Effector memory CD4-positive, alpha-beta T cell (primary cell): Measurements from ENCODE around the gene CHST7.
A peak's percentile ranks its signal among the peaks of the same experiment; 100 is the strongest.
"Not testable (repeated sequence)": the region's sequence is repeated elsewhere in the genome, so short reads cannot be mapped to it uniquely, and the experiment has no call there.

ENCODE experiments used
- DNase-seq, 3 donors: peaks; one replicate each; pipeline ENCODE4 v3.0.0-alpha.2; 2020
- H3K27ac ChIP-seq: 2 replicates; pipeline ENCODE4 v1.7.0; 2013; ENCODE audit warnings: mild to moderate bottlenecking, low read length, moderate library complexity; ENCODE audit not compliant: insufficient read depth, poor library complexity, severe bottlenecking
- H3K27me3 ChIP-seq: replicated peaks from 2 replicates; pipeline ENCODE4 v1.7.0; 2013; ENCODE audit warnings: mild to moderate bottlenecking, low read length; ENCODE audit not compliant: insufficient read depth, control insufficient read depth, poor library complexity, severe bottlenecking
- H3K36me3 ChIP-seq: 2 replicates; pipeline ENCODE4 v1.7.0; 2013; ENCODE audit warnings: mild to moderate bottlenecking, low read length, moderate library complexity; ENCODE audit not compliant: control insufficient read depth, insufficient read depth
- H3K4me1 ChIP-seq: 2 replicates; pipeline ENCODE4 v1.7.0; 2013; ENCODE audit warnings: low read length, mild to moderate bottlenecking; ENCODE audit not compliant: control insufficient read depth, insufficient read depth, poor library complexity, severe bottlenecking
- H3K4me3 ChIP-seq: 2 replicates; pipeline ENCODE4 v1.7.0; 2013; ENCODE audit warnings: low read length, low read depth, mild to moderate bottlenecking; ENCODE audit not compliant: insufficient read depth, poor library complexity, severe bottlenecking
- H3K9me3 ChIP-seq: 2 replicates; pipeline ENCODE4 v1.7.0; 2013; ENCODE audit warnings: mild to moderate bottlenecking, low read length, moderate library complexity; ENCODE audit not compliant: control insufficient read depth
- total RNA-seq, 3 donors: gene quantifications; one replicate each; lab custom pipeline; 2026; lab: John Stamatoyannopoulos, UW

Gene CHST7, protein sequence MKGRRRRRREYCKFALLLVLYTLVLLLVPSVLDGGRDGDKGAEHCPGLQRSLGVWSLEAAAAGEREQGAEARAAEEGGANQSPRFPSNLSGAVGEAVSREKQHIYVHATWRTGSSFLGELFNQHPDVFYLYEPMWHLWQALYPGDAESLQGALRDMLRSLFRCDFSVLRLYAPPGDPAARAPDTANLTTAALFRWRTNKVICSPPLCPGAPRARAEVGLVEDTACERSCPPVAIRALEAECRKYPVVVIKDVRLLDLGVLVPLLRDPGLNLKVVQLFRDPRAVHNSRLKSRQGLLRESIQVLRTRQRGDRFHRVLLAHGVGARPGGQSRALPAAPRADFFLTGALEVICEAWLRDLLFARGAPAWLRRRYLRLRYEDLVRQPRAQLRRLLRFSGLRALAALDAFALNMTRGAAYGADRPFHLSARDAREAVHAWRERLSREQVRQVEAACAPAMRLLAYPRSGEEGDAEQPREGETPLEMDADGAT
- 11.7 to 20.9 (median 15.3) reads per million in 3 donors for total RNA-seq

DNA sequence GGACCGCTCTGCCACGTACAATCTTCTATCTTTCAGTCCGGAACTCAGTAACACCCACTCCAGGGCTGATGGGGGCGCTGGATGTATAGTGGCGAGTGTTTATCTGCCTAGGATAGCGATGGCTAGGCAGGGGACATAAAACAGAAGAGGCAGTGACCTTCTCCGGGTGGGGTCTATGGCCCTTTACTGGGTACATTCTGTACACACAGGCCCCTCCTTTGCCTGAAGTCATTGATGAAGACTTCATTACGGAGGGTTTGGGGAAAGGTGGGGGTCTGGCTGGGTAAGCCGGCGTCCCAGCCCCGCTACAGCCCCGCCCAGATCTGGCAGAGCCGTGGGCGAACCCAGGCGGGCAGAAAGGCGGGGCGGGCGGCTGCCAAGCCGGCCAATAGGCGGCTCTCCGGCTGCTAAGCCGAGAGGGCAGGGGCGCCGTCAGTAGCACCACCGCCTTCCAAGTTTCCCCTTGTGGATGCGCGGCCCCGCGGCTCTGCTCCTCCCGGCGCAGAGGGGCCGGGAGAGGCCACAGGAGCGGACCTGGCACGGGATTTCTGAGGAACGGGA lies at the start of gene CHST7:
CHST7 (plus strand) TSS at position 435 of the 561 bp plus-strand sequence. CDS start 167 bp downstream, outside the sequence.
- Histone ChIP-seq H3K36me3 (no peaks in the 10 kb centered on the region), H3K9me3 (no peaks in the 10 kb centered on the region), H3K27ac (peak within 1 kb of the TSS; percentile 70), H3K4me1 (peaks cover 4% of the 10 kb centered on the region), H3K4me3 (peak within 1 kb of the TSS; percentile 60), H3K27me3 (no peaks in the 10 kb centered on the region)
- peak; percentile 45 to 53 (median 46) for DNase-seq

DNA sequence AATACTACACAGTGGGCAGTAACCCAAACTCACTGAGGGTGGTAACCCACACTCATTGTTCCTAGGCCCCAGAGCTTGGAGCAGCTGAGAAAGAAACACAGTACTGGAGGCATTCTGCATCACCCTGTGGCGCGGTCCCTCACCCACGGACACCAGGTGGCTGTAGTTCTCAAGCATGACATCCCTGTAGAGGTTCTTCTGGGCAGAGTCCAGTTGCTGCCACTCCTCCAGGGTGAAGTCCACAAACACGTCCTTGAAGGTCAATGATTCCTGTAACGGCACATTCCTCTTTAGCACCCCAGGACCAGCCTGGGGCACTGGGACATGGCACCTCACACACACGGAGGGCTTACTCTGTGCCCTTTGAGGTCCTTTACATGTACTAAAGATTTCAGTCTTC lies 44.9 kb upstream of the CHST7 start:
- H3K36me3 ChIP-seq, H3K9me3 ChIP-seq, H3K4me1 ChIP-seq, DNase-seq, H3K27me3 ChIP-seq, H3K4me3 ChIP-seq, H3K27ac ChIP-seq: not testable (repeated sequence)

DNA sequence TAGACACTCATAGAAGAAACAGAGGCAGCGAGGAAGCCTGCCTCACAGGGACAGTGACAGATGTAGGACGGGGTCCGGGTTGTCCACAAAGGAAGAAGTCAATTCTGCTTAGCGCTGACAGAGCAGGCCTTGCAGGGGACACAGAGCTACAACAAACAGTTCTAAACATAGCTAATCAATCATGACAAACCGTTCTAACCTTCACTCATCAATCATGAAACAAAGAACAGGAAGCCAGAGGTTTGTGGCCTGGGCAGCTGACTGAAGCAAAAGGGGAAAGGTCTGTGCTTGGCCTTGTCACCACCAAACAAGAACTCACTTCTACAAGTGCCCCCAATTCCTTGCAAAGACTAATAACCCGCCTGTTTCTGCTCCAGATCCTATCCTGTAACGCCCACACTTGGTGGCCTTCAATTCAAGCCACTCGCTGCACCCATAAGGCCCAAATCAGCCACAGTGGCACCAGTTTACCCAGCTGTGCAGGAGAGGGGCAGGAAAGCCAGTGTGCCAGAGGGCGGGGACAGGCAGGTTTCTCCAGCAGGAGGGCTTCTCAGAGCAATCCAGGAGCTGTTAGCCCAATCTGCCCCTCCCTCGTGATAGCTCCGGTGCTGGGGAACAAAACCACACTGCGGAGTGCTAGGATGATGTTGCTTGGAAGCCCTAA lies 43.7 kb upstream of the CHST7 start:
- H3K4me3 ChIP-seq, H3K27ac ChIP-seq, H3K9me3 ChIP-seq, H3K27me3 ChIP-seq, H3K4me1 ChIP-seq, H3K36me3 ChIP-seq, DNase-seq: not testable (repeated sequence)

DNA sequence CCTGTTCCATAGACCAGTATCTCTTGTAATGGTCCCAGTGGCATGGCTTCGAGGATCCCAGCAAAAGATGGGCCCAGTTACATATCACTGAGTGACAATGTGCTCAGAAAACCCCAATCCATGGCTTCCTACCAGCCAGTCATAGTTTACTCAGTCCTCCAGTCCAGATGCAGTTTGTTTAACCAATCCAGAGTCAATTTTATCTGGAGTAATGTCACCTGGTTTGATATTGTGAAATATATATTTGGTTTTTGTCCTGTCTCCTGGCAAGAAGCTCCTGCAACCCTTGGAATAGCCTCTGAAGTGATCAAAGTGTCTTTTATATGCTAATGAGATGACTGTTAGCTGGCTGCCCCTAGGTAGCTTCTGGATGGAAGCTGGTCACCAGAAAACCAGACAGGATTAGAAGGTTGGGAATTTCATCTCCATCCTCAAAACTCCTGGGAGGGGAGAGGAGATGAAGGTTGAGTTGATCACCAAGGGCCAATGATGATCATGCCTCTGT lies 43.1 kb upstream of the CHST7 start:
- H3K9me3 ChIP-seq, H3K27me3 ChIP-seq, H3K27ac ChIP-seq, DNase-seq, H3K4me1 ChIP-seq, H3K36me3 ChIP-seq, H3K4me3 ChIP-seq: not testable (repeated sequence)

DNA sequence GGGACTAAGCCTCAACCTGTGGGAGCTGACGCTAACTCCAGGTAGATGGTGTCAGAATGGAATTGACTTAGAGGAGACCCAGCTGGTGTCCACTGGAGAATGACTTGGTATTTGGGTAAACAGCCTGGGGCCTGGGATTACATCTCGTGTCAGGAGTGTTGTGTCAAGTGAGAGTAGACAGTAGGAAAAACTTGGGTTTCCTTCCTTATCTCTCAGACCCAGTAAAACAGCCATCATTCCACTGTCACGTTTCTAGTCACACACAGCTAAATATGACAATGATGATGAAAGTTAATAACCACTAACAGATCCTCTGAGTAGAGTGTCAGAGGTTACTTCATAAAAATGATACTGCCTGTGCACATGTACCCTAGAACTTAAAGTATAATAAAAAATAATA lies 42.1 kb upstream of the CHST7 start:
- Histone ChIP-seq H3K27ac (no peak overlapping the region), H3K9me3 (no peaks in the 10 kb centered on the region), H3K4me3 (no peak overlapping the region), H3K4me1 (no peaks in the 10 kb centered on the region), H3K36me3 (no peaks in the 10 kb centered on the region), H3K27me3 (no peaks in the 10 kb centered on the region)
- DNase-seq, result no peak

DNA sequence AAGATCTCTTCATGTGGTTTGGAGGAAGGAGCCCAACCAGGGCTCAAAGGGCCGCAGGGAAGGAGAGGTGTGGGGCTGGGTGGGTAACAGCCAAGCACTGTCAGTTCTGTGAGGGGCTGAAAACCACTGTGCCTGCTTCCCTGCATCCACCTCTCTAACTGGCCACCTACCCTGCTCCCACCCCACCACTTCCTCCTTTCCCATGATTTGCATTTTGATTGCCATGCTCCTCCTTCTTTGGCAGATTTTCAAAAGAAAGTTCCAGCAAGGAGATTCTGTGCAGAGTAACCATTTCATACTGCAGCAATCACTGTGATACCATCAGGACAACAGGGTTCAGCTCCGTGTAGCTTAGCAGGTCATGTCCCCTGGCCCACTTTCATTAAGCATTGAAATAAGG lies 30.1 kb upstream of the CHST7 start:
- DNase-seq, result no peak
- H3K36me3 ChIP-seq, result no peaks in the 10 kb centered on the region
- H3K4me3 ChIP-seq, result no peak overlapping the region
- no peaks in the 10 kb centered on the region for H3K4me1 ChIP-seq
- H3K27ac ChIP-seq, result no peak overlapping the region
- no peaks in the 10 kb centered on the region for H3K9me3 ChIP-seq
- no peaks in the 10 kb centered on the region for H3K27me3 ChIP-seq

DNA sequence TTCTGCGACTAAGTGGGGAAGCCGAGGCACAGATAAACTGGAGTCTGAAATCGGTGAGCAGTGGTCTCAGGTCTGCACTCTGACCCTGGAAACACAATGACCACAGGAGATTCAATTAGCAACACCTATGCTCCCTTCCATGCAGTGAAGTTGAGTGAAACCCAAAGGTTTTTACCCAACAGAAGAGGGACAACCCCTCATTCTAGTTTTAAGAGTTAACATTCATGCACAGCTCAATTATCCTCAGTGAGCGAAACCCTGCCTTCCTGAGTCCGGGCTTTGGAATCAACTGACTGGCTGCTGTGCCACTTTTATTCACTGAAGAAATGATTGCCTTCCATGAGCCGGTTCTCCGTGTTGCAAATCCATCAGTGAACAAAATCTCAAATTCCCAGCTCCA lies 29.0 kb upstream of the CHST7 start:
- not testable (repeated sequence) for H3K9me3 ChIP-seq, H3K4me1 ChIP-seq, H3K36me3 ChIP-seq, DNase-seq, H3K27me3 ChIP-seq
- Histone ChIP-seq H3K4me3 (peak overlapping the region; percentile 74), H3K27ac (peak overlapping the region; percentile 90)

DNA sequence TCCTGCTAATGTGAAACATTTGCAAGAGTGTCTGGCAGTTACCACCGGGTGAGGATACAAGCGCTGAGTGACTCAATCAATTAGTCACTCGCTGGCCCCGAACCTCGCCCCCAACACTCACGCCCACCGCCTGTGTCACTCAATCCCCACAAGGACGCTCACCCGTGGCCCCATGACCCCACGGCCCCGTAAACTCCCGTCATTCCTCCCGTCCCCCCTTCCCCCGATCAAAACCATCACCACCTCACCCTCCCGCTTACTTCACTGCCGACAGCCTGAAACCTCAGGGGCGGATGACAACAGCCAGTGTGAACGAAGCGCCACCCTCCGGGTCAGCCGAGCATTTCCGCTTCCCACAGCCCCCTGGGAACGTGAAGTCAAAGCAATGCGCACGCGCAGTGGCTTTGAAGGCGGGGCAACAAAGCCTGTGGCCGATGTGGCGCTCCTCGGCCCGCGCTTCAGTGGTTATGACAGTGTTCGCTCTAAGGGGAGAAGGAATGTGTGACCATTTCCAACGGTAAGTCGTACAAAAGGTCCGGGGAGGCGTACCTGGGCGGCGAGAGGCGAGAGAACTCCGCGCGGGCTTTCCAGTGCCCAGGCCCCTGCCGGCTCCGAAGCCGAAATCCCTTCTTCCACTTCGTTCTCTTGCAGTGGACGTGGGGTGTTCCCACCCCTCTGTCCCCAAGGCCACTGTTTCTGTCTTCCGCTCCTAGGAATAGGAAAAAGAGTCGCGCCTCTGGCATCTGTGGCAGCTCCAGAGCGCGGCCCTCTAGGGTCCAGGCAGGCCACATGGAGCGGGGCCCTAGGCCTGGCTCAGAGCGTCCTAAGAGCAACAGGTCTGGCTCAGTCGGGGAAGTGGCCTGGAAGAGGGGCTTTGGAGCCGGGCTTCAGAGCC lies 28.2 kb upstream of the CHST7 start, which contains the start of gene ZNF674:
ZNF674 (minus strand) TSS at position 311 of the 895 bp plus-strand sequence. CDS start 3,334 bp downstream, outside the sequence.
- Histone ChIP-seq H3K36me3 (no peaks in the 10 kb centered on the region), H3K27ac (peak within 1 kb of the TSS; percentile 90), H3K27me3 (no peaks in the 10 kb centered on the region), H3K9me3 (no peaks in the 10 kb centered on the region), H3K4me3 (peak within 1 kb of the TSS; percentile 74), H3K4me1 (no peaks in the 10 kb centered on the region)
- peak; percentile 88 to 92 (median 92) for DNase-seq

DNA sequence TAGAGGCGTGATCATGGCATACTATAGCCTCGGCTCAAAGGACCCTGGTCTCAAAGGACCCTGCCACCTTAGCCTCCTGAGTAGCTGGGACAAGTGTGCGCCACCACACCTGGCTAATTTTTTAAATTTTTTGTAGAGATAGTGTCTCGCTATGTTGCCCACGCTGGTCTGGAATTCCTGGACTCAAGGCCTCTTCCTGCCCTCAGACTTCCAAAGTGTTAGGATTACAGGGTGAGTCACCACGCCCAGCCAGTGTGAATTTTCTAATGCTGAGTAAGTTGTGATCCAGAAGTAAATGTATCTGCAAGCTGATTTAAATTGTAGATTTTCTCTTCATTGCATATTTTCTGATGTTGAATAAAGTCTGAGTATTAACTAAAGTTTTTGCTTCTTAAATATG lies 25.7 kb upstream of the CHST7 start:
- no peaks in the 10 kb centered on the region for H3K9me3 ChIP-seq
- no peak overlapping the region for H3K4me3 ChIP-seq
- DNase-seq, result no peak
- no peak overlapping the region for H3K27ac ChIP-seq
- no peaks in the 10 kb centered on the region for H3K36me3 ChIP-seq
- no peaks in the 10 kb centered on the region for H3K4me1 ChIP-seq
- H3K27me3 ChIP-seq, result no peaks in the 10 kb centered on the region
